GM18907 (cell line): Measurements from ENCODE around the gene PALLD.

Experiments used
- ATAC-seq: cut with Tn5 transposase; IDR thresholded peaks from one replicate; pipeline ENCODE4 v1.9.1; 2021; ENCODE audit warnings: mild to moderate bottlenecking, moderate library complexity; ENCODE audit not compliant: unreplicated experiment

PALLD gene

DNA sequence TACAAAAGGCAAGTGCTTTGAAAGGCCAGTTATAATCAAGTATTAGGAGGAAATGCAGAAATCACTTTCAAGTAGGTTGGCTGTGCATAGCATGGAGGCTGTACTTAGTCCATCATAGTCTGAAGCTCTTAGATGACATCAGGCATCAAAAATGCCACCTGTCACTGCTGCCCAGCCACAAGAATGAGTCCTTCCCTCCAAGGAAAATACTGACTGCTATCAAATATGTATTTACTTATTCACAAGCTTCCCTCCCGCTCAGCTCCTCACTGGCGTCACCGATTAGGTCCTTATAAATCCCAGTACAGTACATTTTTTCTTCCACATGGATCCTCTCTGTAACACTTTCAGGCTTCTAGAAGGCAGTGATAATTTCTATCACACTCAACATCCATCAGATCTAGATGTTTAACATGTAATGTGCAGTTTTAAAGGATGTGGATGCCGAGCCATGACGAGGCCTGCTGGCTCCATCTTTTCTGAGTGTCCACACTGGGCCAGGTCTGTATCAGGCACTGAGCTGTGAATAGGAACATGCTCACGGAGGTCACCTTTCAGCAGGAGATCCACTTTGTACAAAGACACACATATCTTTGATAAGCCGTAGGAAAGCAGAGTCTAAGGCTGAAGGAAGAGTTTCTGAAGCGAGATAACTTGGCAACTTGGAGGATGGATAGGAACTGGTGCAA is 121.9 kb downstream of the PALLD start:
- ATAC-seq: no peak

DNA sequence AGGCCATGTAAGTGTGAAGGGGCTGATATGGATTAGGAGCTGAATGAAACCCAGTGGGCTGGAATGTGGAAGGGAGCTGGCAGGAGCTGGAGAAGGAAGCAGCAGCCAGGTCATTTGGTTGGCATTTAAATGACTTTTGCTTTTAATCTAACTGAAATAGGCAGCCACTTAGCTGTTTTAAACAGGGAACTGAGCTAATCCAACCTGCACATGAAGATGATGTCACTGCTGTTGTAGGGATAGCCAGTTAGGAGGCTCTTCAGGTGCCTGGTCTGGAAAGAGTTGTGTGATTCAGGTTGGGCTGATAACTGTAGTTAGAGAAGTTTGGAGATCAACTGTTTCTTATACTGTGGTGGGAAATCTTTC is 122.4 kb downstream of the PALLD start:
- no peak for ATAC-seq

DNA sequence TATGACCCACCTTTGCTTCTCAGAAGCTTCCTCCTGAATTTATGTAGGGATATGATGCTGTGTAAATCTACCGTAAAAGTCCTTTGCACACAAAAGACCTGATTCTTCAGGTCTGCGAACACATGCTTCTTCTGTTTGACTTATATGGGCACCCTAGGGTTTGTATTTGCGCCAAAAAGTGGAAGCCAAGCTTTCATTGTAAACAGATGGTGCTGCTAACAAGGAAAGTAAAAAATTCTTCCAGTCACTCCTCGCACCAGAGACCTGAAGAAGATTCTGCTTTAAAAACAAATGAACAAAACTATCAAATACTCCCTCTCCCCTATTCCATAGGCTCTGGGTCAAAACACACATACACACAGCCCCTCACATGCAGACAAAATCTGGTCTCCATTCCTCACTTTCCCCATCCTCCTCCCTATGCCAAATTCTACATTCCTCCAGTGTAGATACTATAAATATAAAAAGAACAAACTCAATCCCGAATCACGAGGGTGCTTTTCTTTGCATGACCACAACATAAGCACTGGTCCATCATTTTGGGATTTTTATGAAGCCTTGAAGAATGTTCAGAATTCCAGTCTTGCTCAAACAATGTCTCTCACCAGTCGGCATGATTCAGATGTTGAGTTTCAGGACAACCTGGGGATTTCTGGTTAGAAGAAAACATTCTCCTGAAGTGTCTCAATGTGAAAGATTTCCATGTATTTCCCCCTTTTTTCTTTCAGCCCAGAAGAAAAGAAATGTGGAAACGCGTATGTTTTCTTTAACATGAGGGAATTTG is 125.1 kb downstream of the PALLD start:
- no peak for ATAC-seq

DNA sequence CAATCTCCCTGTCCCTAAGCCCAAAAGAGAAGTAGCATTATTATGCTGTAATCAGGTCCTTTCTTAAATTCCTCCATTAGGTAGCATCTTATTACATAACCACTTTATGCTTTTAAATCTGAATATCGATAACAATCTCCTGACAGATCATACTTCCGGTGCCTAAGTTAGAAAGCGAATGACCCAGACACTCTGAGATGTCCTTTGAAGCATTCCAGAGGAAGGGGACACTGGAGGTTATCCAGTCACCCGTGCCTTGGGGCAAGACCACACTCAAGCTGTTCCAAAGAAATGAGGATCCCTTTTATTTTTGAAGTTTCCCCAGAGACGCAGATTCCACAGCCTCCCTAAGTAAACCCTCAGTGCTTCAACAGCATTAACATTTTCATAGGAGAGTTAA is 125.7 kb downstream of the PALLD start:
- ATAC-seq: no peak

DNA sequence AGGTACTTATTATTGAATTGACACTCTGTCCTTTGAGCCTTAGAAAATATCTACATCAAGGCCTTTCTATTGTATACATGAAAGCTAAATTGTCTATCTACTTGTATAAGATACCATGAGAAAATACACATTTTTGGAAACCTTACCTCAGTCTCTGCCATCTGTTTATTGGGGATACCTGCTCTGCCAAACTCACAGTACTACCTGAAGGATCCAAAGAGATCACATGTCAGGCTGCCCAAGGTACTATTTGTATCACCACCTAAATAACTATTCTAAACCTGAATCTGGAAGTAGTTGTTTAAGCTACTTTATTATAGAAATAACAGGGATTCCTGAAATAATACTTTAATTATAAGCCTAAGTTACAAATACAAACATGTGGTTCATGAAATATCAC is 126.2 kb downstream of the PALLD start:
- ATAC-seq: no peak

DNA sequence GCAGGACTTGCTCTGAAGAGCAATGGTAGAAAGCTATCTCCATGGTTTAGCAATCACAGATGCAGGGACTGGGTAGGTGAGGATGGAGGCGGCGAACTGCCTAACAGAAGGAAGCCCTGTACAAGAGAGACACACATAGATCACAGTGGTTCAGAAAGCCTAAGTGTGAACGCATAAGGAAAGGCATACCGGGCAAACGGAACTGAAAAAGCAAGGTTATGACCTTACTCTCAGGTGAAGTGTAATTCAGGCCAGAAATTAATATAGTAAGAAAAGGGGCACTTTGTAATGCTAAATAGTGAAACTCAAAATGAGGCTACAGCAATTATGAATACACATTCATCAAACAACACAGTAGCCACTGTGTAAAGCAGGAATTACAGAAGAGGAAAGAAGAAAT is 126.6 kb downstream of the PALLD start:
- no peak for ATAC-seq

DNA sequence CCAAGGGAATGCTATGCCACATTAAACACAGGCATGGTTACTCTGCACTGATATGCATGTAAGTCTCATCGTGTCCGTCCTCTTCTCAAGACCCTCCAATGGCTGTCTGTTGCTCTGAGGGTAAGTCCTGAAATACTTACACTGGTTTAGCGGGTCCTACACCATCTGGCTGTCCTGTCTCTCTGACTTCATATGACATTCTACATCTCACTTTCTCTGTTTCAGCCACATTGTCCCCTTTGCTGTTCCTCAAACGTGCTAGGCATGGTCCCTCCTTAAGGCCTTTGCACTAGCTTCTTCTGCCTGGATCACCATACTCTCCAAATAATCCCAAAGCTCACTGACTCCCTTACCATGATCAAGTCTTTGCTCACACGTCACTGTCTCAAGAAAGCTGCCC is 131.4 kb downstream of the PALLD start:
- no peak for ATAC-seq

DNA sequence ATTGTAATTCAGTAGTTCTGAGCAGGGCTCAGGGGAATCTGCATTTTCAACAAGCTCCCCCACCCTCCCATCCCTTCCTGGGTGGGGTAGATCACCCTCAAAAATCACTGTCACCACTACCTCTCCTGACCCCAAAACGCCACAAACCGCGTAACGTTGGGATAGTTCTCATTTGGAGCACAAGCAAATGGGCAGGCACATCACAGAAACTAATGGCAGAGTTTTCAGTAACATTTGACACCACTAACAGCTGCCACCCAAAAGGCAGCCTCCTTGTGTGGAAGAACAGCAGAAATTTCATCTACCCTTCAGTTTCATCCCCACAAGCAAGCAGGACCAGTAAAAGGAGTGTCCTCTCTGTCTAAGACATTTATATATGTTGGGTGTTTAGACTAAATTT is 132.7 kb downstream of the PALLD start:
- no peak for ATAC-seq

DNA sequence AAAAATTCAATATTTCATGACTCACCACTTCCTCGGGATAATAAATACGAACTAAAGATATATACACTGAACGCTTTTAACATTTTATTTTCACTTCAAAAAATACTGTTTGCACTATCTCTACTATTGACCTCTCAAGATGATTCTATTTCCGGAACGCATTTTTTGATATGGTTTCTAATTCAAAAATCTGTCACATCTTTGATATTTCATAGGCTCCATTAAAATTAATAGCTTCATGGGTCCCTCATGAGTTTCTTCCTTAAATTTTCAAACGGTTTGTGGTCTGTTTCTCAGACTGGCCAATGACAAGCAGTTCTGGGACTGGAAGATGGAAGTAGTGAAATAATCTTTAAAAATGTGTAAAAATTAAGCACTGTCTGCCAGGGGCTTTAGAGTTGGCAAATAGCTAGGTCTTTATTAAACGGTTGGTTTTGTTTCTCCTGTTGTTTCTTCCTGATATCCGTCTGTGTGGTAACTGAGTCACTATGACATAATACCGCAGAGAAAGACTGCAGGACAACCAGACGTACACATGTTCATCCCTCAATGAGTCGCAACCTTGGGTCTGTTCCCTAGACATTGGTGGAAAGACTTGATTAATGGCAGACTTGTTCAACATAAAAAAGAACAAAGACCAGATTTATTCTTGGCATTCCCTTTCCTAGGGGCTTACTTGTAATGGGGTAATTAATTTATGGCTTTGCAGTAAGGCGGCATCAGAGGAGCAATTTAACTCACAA is 133.8 kb downstream of the PALLD start:
- no peak for ATAC-seq

DNA sequence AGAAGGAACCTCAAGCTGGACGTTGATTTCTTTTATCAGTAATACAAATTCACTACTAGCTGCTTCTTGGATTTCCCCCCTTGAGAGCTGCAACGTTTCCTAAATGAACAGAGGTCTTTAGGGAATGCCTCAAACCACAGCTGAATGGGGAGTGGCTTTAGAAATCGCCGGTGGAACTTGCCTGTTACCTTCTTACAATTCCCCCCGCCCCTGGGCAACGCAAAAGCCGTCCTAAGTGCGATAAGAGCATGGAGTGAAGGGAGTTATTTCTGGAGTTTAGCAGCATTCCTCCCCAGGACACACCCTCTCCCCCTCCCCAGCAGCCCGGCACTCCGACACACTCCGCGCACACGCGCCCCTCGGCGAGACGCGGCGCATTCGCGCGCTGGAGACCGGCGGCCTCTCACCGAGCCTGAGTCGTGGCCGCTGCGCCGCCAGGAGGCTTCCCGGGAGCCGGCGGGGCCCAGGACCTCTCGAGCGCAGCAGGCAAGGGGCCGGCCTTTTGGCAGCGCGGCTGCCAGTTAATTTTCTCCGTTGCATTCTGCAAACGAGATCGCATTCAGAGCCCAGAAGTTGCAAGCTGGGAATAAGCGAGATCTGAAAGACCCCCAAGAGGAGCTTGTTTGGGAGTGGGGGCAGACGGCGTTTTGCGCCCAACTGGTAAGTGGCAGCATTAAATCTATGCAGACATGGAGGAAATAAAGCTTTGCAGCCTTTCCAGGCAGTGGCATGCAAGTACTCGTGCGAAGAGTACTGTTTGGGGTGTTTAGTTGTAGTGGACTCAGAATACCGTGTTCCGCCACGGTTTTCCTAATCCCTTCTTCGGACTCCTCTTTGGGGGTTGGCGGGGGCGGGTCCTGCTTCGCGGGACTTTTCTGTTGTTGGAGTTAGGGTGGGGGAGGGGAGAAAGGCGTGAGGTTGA is 134.7 kb downstream of the PALLD start:
- ATAC-seq: no peak

DNA sequence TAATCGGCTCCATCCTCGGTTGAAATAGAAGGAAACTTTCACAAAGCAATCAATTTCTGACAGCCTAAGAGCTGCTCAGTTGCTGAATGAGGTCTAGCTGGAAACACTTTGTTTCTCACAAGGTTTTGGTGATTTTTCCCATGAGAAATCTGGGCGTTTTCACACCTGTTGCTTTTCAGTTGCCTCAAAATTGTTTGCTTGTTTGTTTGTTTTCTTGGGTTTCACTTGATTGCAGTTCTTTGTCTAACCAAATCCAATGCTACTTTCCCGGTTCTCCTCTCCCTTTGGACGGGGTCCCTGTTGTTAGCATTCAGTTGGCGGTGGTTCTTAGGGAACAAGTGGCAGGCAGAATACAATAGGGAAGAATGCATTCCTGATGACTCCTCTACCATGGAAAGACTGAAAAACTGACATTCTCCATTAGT is 135.5 kb downstream of the PALLD start:
- no peak for ATAC-seq

DNA sequence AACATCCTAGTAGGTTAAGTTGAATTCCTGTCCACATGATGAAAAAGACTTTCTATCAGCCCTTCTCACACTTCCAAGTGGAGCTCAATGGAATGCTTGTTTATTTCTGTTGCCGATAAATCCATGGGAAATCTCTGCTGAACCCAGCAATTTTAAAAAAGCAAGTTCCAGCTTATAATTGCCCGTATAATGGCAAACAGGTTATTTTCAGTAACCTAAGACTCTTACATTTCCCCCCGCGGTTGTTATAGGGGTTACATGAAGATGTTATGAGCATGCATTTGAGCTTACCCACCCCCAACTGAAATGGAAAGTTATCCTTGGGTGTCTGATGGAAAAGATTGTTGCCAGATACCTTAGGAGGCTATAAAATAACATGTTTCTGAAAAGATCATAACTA is 136.2 kb downstream of the PALLD start:
- no peak for ATAC-seq

DNA sequence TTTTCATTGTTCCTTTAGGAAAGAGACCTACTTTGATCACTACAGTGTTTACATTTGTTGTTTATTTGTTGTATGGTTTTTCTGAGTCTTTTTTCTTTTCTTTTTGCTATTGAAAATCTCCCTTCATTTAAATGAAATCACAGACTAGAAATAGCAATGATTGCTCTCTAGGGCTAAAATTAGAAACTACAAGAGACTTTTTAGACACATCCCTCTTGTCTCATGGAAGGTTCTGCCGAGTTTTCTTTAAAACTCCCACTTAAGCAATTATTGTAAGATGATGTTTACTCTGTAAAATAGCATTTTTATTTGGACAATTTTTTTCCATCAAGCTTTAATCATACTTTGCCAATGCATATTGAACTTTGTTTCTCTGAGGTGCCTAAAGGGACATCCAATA is 136.6 kb downstream of the PALLD start:
- ATAC-seq: no peak

DNA sequence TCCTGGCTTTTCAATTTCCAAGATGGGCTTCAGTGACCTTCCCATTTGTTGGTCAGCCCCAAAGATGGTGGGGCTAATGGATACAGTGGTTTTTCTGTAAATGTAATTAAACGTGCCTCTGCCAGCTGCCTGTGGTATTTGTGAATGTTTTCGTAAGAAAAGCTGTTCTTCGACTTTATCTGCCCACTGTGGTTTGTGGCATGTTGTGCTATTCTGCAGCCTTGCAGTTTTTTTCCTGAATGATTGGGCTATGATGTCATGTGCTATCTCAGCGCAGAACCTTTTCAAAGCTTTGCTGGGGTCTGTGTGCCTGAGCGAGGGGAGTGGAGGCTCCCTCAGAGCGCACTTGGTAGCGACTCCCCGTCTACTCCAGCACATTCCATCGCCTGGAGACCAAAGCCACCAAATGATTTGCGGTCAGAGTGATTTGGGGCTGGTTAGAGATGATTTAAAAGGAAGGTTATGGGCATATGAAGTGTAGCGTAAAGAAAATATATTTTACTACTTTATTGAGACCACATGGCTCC is 137.5 kb downstream of the PALLD start:
- ATAC-seq: no peak

DNA sequence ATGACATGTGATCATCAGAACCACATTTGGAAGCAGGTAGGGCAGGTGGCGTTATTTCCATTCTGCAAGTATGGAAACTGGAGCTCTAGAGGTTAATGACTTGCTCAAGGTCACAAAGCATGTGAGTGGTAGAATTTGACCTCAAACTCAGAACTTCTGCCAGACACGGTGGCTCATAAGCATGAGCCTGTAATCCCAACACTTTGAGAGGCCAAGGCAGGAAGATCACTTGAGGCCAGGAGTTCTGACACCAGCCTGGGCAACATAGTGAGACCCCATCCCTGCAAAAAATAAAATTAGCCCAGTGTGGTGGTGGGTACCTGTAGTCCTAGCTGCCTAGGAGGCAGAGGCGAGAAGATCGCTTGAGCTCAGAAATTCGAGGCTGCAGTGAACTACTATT is 139.2 kb downstream of the PALLD start:
- no peak for ATAC-seq

DNA sequence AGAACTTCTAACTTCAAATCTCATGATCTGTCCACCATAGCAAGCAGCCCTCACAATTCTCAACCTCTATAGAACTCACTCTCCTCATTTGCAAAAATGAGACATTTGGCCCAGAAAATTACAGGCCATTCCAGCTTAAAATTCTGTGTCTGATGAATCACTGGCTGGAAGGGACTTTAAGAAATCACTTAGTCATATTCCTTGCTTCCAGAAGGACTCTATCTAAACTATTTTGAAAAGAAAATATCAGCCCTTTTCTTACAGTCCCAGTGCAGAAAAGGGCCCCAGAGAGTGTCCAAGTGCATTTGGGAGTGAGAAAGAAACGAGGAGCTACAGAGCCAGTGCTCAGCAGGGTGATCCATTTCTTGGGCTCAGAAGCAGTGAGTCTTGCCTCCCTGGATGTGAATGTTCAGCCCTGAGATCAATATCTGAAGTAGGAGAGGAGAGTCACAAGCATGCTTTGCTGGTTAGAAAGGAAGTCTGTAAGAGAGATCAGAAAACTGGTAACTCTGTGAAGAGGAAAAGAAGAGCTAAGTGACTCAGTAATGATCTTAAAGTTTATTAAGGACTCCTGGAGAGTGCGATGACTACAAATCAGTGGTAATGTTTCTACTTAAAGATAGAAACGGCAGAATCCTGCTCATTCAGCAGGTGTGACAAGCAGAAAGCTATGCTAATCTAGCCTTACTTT is 139.8 kb downstream of the PALLD start:
- ATAC-seq: no peak

DNA sequence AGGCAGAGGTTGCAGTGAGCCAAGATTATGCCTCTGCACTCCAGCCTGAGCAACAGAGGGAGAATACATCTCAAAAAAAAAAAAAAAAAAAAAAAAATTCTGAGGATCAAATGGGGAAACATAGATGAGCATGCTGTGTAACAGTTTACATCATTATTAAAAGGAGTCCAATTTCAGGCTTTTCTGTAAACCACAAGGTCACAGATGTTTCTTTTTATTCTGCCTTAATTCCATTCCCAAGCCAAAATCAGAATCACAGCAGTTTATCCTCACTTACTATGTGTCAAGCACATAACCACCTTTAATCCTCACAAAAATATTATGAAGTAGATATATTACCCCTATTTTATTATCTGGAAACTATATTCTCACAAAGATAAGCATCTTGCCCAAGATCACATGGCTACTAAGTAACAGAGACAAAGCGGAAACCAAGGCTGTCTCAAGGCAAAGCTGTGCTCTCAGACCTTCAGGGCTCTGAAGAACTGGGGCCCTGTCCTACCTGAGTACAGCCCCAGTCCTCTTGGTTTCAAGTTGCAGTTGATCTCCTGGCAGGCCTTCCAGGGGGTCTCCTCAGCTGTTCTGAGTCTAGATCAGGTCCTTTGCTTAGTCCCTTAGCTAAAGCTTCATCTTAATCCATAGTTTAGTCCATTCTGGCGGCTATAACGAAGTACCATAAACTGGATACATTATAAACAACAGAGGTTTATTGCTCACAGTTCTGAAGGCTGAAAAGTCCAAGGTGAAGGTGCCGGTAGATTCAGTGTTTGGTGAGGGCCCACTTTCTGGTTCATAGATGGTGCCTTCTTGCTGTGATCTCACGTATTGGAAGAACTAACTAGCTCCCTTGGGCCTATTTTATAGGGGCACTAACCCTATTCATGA is 141.3 kb downstream of the PALLD start:
- no peak for ATAC-seq

DNA sequence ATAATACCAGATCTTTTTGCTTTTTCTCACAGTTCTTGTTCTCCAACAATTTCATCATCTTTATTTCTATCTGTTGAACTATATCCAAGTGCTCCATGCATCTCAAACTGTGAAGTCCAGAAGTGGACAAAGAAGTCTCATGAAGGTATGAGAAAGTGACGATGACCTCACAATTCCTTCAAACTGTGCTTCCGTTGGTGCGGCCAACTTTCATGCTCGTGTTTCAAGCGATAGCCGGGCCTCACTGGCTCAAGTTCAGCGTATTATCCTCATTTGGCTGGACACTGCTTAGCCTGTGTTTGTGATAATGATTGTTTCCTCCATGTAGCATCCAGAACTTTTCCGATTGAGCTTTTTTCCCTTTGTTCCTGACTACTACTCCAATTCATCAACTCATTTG is 143.1 kb downstream of the PALLD start:
- ATAC-seq: no peak

DNA sequence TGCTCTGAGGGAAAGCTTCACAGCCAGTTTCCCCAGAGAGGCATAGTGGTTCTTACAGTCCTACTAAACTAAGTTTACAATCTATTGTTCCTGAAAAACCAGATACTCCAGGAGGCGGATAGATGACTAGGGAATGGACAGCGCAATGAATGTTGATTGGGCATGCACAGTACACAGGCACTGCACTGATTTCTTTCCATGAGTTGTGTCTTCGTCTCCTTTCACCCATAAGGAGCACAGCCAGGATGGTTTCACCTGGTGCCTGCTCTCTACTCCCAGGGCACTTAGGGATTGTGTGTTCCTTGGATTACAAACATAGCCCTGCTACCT is 144.9 kb downstream of the PALLD start:
- no peak for ATAC-seq
